ENCODE measurements around the gene TIAL1.

GRCh38 chr10:119619215-119619614 lies 22.5 kb upstream of the TIAL1 start:
- TF ChIP-seq EZH2phosphoT487 (IDR thresholded peaks at IDR 0.05; ENCODE audit: borderline replicate concordance) (no peak), CTCF (conservative IDR thresholded peaks at IDR 0.05; ENCODE audit: low read length) (no peak)

All from Loucy (cell line).